OCI-LY7 (cell line): ENCODE data around the gene GAN.

Experiments
- CTCF ChIP-seq: fragments of 200-600 bp; sonication (generic); conservative IDR thresholded peaks from 2 replicates; pipeline ENCODE4 v1.5.1; 2014; ENCODE audit warnings: mild to moderate bottlenecking, antibody characterized with exemption, low read length, moderate library complexity, mixed read lengths
- EZH2phosphoT487 ChIP-seq: fragments of 200-600 bp; sonication (generic); IDR thresholded peaks from 2 replicates; pipeline ENCODE4 v1.6.1; 2018; ENCODE audit warnings: low read depth, borderline replicate concordance, mild to moderate bottlenecking, mixed run types, antibody characterized with exemption, low read length, moderate library complexity, mixed read lengths

- TF ChIP-seq CTCF (no peak), EZH2phosphoT487 (no peak)
Observed at GRCh38 chr16:81435103-81435502, 120.3 kb downstream of the GAN start.
